KMS-11 (cell line): ENCODE data around the gene HCN2.

Experiments used
- H2AFZ ChIP-seq: fragments of 200-600 bp; sonication (generic); 2 replicates; pipeline ENCODE4 v1.6.1; 2016; ENCODE audit warnings: antibody characterized with exemption, mixed run types, low read depth
- H3K27ac ChIP-seq: fragments of 200-600 bp; sonication (generic); 2 replicates; pipeline ENCODE4 v1.6.1; 2016; ENCODE audit warnings: mild to moderate bottlenecking, mixed run types
- H3K27me3 ChIP-seq: fragments of 200-600 bp; sonication (generic); 2 replicates; pipeline ENCODE4 v1.6.1; 2017; ENCODE audit warnings: mild to moderate bottlenecking, low read depth, mixed run types, moderate library complexity; ENCODE audit not compliant: insufficient read depth
- H3K36me3 ChIP-seq: fragments of 200-600 bp; sonication (generic); 2 replicates; pipeline ENCODE4 v1.6.1; 2017; ENCODE audit warnings: mild to moderate bottlenecking, mixed run types; ENCODE audit not compliant: insufficient read depth
- H3K4me1 ChIP-seq: fragments of 200-600 bp; sonication (generic); 2 replicates; pipeline ENCODE4 v1.6.1; 2016; ENCODE audit warnings: mild to moderate bottlenecking, low read depth, mixed run types; ENCODE audit not compliant: poor library complexity, severe bottlenecking
- H3K4me2 ChIP-seq: fragments of 200-600 bp; sonication (generic); 2 replicates; pipeline ENCODE4 v1.7.0; 2016; ENCODE audit warnings: mild to moderate bottlenecking, mixed run types
- H3K4me3 ChIP-seq: fragments of 200-600 bp; sonication (generic); IDR thresholded peaks from 2 replicates; pipeline ENCODE4 v1.6.1; 2017; ENCODE audit warnings: low read depth, low read length, mixed read lengths; ENCODE audit not compliant: insufficient read depth
- H3K79me2 ChIP-seq: fragments of 200-600 bp; sonication (generic); 2 replicates; pipeline ENCODE4 v1.6.1; 2016; ENCODE audit warnings: low read depth, mixed run types; ENCODE audit not compliant: insufficient read depth
- H3K9ac ChIP-seq: fragments of 200-600 bp; sonication (generic); 2 replicates; pipeline ENCODE4 v1.6.1; 2016; ENCODE audit warnings: mild to moderate bottlenecking, mixed run types
- H4K20me1 ChIP-seq: fragments of 200-600 bp; sonication (generic); 2 replicates; pipeline ENCODE4 v1.6.1; 2016; ENCODE audit warnings: mild to moderate bottlenecking, mixed run types; ENCODE audit not compliant: insufficient read depth
- CTCF ChIP-seq: fragments of 200-600 bp; sonication (generic); conservative IDR thresholded peaks from 2 replicates; pipeline ENCODE4 v1.6.1; 2017; ENCODE audit warnings: low read depth, mild to moderate bottlenecking, antibody characterized with exemption, low read length, moderate library complexity, mixed read lengths

The HCN2 gene

GRCh38 chr19:638906-639252 lies 49.2 kb downstream of the HCN2 start:
- no peaks in the 10 kb centered on the region for H4K20me1 ChIP-seq
- no peak for TF ChIP-seq CTCF
- no peaks in the 10 kb centered on the region for H3K36me3 ChIP-seq
- H3K79me2 ChIP-seq = 0 out of 2 replicates have a peak, but pooled peaks cover 3% of the 10 kb centered on the region
- H3K27ac ChIP-seq = no peak overlapping the region
- H3K4me3 ChIP-seq = no peak overlapping the region
- peak overlapping the region; percentile 29; the same call in 1 of the 2 replicates for H3K4me2 ChIP-seq
- H2AFZ ChIP-seq = no peak overlapping the region
- H3K27me3 ChIP-seq = no peaks in the 10 kb centered on the region
- H3K4me1 ChIP-seq = no peaks in the 10 kb centered on the region
- H3K9ac ChIP-seq = no peak overlapping the region

- Histone ChIP-seq H4K20me1 (no peaks in the 10 kb centered on the region), H3K4me2 (peak within 1 kb of the TSS; percentile 29; the same call in 1 of the 2 replicates), H3K4me1 (no peaks in the 10 kb centered on the region), H3K36me3 (no peaks in the 10 kb centered on the region), H3K79me2 (0 out of 2 replicates have a peak, but pooled peaks cover 3% of the 10 kb centered on the region), H3K4me3 (no peak within 1 kb of the TSS), H3K9ac (no peak within 1 kb of the TSS), H3K27ac (no peak within 1 kb of the TSS), H2AFZ (peak within 1 kb of the TSS; percentile 49; the same call in 1 of the 2 replicates), H3K27me3 (no peaks in the 10 kb centered on the region)
- no peak for TF ChIP-seq CTCF
Observed at GRCh38 chr19:639253-640160, 49.8 kb downstream of the HCN2 start, which contains the start of gene FGF22. FGF22 (plus strand) TSS chr19:639879; CDS start chr19:639926, 47 bp downstream.

GRCh38 chr19:640161-640558 lies 50.5 kb downstream of the HCN2 start:
- no peak for TF ChIP-seq CTCF
- no peak overlapping the region for H3K9ac ChIP-seq
- no peaks in the 10 kb centered on the region for H4K20me1 ChIP-seq
- no peaks in the 10 kb centered on the region for H3K4me1 ChIP-seq
- H3K4me3 ChIP-seq = no peak overlapping the region
- H3K79me2 ChIP-seq = no peaks in the 10 kb centered on the region
- no peak overlapping the region for H3K27ac ChIP-seq
- H3K4me2 ChIP-seq = 0 out of 2 replicates have a peak overlapping the region, but pooled peaks have one; percentile 13
- no peaks in the 10 kb centered on the region for H3K36me3 ChIP-seq
- H3K27me3 ChIP-seq = no peaks in the 10 kb centered on the region
- no peak overlapping the region for H2AFZ ChIP-seq

DNA sequence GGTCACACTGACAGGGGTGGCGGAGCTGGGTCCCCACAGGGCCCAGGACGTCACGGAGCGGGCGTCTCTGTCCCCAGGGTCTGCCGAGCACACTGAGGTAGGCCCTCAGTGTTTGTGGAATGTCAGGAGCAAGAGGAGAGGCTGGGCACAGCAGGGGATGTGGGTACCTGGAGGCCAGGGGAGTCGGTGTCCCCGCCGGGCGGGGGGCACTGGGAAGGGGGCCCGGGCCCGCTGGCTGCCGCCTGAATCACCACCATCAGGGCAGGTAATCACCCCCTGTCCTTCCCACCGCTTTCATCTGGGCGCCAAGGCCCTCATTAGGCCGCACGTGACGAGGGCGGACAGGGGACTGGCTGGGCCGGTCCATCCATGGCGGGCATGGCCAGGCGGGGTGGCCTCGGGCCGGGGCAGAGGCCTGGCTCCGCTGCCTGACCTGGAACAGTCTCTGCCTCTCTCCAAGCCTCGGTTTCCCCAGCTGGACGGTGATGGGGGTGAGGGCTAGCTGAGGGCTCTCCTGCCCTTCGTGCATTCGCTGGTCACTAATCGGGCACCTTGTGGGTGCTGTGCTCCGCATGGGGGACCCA lies 51.0 kb downstream of the HCN2 start:
- no peaks in the 10 kb centered on the region for H3K27me3 ChIP-seq
- no peaks in the 10 kb centered on the region for H3K4me1 ChIP-seq
- TF ChIP-seq CTCF = no peak
- no peak overlapping the region for H3K4me2 ChIP-seq
- no peaks in the 10 kb centered on the region for H3K36me3 ChIP-seq
- H3K79me2 ChIP-seq = no peaks in the 10 kb centered on the region
- no peak overlapping the region for H2AFZ ChIP-seq
- H3K9ac ChIP-seq = no peak overlapping the region
- no peak overlapping the region for H3K27ac ChIP-seq
- H3K4me3 ChIP-seq = no peak overlapping the region
- H4K20me1 ChIP-seq = no peaks in the 10 kb centered on the region
